Left lung (tissue), 10 donors: ENCODE measurements around the gene PKM. TPM values are rescaled to one million over a fixed set of nuclear protein-coding genes. Genes with fewer than 3 reads are reported as not detected.

Experiments
- ATAC-seq: fragments of 200-7000 bp; cut with Tn5 transposase; one replicate; pipeline ENCODE4 v1.9.1; 2020; ENCODE audit warnings: moderate library complexity
- DNase-seq, 4 donors: peaks; one replicate each; pipeline ENCODE4 v3.0.0-alpha.2; 2013 to 2020
- H3K27ac ChIP-seq, 2 donors: fragments of 200-600 bp; sonication (generic) in 1 of 2; one replicate each; pipeline versions ENCODE4 v1.5.0 to v1.8.0; 2020 to 2021
- H3K27me3 ChIP-seq, 2 donors: fragments of 200-600 bp; sonication (generic) in 1 of 2; one replicate each; pipeline versions ENCODE4 v1.5.0 to v1.8.0; 2020 to 2021
- H3K36me3 ChIP-seq, 2 donors: fragments of 200-600 bp; sonication (generic) in 1 of 2; one replicate each; pipeline versions ENCODE4 v1.5.0 to v1.8.0; 2020 to 2021
- H3K4me1 ChIP-seq, 2 donors: fragments of 200-600 bp; one replicate each; pipeline ENCODE4 v1.8.0; 2021
- H3K4me3 ChIP-seq, 2 donors: fragments of 200-600 bp; sonication (generic) in 1 of 2; one replicate each; pipeline versions ENCODE4 v1.5.0 to v1.8.0; 2020 to 2021; ENCODE audit warnings: mild to moderate bottlenecking in 1 of 2
- H3K9me3 ChIP-seq, 2 donors: fragments of 200-600 bp; sonication (generic) in 1 of 2; one replicate each; pipeline versions ENCODE4 v1.5.0 to v1.8.0; 2020 to 2021
- intact Hi-C, 2 donors: fragments of 100-400 bp; cut with DNase I; formaldehyde crosslinking; loops; one replicate each; pipeline versions ENCODE4 v1.11.2 to v1.14.2; 2022
- polyA plus RNA-seq, 6 donors: library from polyadenylated mRNA; unstranded; fragments of 120-200 nt; gene quantifications; one replicate each; pipeline ENCODE4 v1.2.1, GENCODE V29; 2013; ENCODE audit not compliant: insufficient read length in 6 of 6
- total RNA-seq, 2 donors: library from RNA; stranded (reverse); fragmentation: NEBNext Ultra II Directional; extraction: Animal tissue kit (Norgen Biotek cat#: 25700); gene quantifications; one replicate each; pipeline ENCODE4 v1.2.1, GENCODE V29; 2021
- TF ChIP-seq, protein P1 (sequence below), 2 donors: fragments of 200-600 bp; sonication (generic) in 1 of 2; IDR thresholded peaks; one replicate each; pipeline versions ENCODE4 v1.5.0 to v1.8.0; 2021; ENCODE audit warnings: antibody characterized with exemption in 2 of 2
- donor health status: DM: no; HTN: yes; CAD: no.
- donor health status: DM: no; HTN: no; CAD: no.

PKM gene
- total and polyA plus RNA-seq, 8 donors: 538 to 991 (median 573) TPM

DNA sequence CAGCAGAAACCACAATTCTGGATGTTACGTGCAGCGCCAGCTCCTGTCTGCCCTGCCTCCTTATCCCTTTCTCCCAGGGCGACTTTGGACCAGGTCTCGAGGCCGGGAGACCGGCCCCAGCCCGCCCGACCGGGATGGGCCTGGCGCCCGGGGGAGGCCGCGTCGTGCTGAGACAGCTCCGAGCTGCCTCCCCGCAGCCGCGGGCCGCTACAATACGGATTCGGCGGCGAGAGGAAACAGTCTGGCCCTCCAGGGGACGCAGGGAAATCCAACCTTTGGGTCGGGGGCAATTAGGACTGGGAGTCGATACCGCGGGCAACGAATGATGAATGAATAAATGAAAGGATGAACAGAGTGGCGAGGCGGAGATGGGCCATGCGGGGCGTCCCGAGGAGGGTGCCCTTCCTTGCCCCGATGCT is 33.9 kb downstream of the PKM start:
- intact Hi-C loops: no loop called here
- peak; percentile 6 for ATAC-seq
- Histone ChIP-seq H3K27ac (peak overlapping the region; percentile 69 to 71), H3K27me3 (peaks cover 0 to 27% of the 10 kb centered on the region in 2 donors), H3K9me3 (no peaks in the 10 kb centered on the region), H3K4me1 (peaks cover 12 to 56% of the 10 kb centered on the region in 2 donors), H3K36me3 (peaks cover 0 to 43% of the 10 kb centered on the region in 2 donors), H3K4me3 (peak overlapping the region; percentile 45 to 50)
- TF ChIP-seq, protein P1, sequence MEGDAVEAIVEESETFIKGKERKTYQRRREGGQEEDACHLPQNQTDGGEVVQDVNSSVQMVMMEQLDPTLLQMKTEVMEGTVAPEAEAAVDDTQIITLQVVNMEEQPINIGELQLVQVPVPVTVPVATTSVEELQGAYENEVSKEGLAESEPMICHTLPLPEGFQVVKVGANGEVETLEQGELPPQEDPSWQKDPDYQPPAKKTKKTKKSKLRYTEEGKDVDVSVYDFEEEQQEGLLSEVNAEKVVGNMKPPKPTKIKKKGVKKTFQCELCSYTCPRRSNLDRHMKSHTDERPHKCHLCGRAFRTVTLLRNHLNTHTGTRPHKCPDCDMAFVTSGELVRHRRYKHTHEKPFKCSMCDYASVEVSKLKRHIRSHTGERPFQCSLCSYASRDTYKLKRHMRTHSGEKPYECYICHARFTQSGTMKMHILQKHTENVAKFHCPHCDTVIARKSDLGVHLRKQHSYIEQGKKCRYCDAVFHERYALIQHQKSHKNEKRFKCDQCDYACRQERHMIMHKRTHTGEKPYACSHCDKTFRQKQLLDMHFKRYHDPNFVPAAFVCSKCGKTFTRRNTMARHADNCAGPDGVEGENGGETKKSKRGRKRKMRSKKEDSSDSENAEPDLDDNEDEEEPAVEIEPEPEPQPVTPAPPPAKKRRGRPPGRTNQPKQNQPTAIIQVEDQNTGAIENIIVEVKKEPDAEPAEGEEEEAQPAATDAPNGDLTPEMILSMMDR (IDR thresholded peaks at IDR 0.05): no peak
- DNase-seq: peak in 1 of 4 donors; percentile 81

DNA sequence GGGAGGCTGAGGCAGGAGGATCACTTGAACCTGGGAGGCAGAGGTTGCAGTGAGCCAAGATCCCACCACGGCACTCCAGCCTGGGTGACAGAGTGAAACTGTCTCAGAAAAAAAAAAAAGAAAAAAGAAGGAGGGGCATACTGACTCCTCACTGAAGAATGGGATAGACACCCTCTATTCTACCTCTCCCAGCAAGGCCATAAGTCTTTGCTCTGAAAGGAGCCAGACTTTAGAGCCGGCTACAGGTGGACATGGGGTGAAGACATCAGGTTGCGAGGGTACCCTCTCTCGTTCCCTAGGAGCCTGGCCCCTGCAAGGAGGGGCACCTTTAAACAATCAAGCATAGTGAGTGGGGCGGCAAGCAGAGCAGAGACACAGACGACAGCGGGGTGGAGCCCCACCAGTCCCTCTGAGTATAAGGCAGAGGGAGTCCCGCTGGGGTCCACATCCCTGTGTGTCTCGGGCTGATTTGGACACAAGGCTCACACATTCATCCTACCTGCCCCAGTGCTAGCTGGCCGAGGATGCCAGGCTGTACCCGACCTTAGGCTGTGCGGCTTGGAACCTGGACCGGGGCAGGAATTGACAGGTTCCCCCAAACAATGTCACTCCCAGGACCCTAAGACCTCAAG is 34.5 kb downstream of the PKM start:
- peak overlapping the region; percentile 45 to 50 for H3K4me3 ChIP-seq
- TF ChIP-seq, protein P1 (IDR thresholded peaks at IDR 0.05): no peak
- peak; percentile 1 for ATAC-seq

DNA sequence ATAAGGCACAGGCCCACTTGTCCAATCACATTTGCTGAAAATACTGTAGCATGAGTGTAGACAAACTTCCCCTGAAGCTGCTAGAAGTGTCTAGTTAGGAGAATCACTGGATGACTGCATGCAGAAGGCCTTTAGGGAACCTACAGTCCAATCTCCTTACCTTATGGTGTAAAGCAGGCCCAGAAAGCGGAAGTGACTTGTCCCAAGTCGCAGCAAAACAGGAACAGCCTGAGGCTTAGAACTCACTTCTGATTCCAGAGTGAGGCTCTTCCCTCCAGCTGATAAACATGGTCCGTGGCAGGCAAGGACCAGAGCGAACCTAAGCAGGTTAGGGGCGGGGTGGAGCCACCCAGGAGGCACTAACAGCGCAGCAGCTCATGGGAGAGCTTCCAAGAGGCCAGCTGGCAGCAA is 35.9 kb downstream of the PKM start:
- Histone ChIP-seq H3K27me3 (peaks cover 0 to 27% of the 10 kb centered on the region in 2 donors), H3K27ac (peak overlapping the region; percentile 39 to 61), H3K9me3 (no peaks in the 10 kb centered on the region), H3K36me3 (peaks cover 0 to 23% of the 10 kb centered on the region in 2 donors), H3K4me1 (peaks cover 12 to 47% of the 10 kb centered on the region in 2 donors), H3K4me3 (no peak overlapping the region)
- ATAC-seq: peak; percentile 16
- TF ChIP-seq, protein P1 (IDR thresholded peaks at IDR 0.05): no peak
- intact Hi-C loops: no loop called here
- peak in 1 of 4 donors; percentile 54 for DNase-seq

More for the DNA sequence above, 34.5 kb downstream of the PKM start:
- no peak for DNase-seq
- intact Hi-C loops: no loop called here
- Histone ChIP-seq H3K9me3 (no peaks in the 10 kb centered on the region), H3K27me3 (peaks cover 0 to 27% of the 10 kb centered on the region in 2 donors), H3K36me3 (peaks cover 0 to 37% of the 10 kb centered on the region in 2 donors), H3K4me1 (peaks cover 12 to 56% of the 10 kb centered on the region in 2 donors), H3K27ac (peak overlapping the region; percentile 69 to 71)

DNA sequence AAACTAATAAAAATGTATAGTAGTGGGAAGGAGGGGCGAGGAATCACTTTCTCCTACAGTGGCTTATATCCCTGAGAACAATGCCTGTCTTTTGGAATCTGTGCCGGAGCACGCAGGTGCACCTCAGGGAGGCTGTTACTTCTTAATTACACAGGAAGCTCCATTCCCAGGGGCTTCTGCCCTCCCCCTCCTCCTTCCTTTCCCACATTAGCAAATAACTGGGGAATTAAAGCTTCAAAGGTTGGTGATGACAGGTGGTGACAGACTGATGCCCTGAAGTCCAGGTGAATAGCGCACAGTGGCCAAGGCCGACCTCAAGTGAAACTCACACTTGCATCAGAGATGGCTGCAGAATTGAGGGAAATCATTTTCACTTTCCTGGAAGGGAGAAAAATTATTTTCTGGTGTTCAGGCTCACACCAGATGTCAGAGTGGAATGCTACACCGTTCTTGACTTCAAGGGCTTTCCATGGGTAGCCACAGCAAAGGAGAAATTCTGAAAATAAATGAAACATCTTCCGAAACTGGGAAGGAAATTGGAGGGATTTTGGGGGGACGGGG is 37.1 kb downstream of the PKM start:
- no peak overlapping the region for H3K4me3 ChIP-seq
- H3K9me3 ChIP-seq: no peaks in the 10 kb centered on the region
- ATAC-seq (no peak), DNase-seq (no peak)
- peak overlapping the region in 1 of 2 donors; percentile 61 for H3K27ac ChIP-seq
- peaks cover 0 to 11% of the 10 kb centered on the region in 2 donors for H3K36me3 ChIP-seq
- TF ChIP-seq, protein P1 (IDR thresholded peaks at IDR 0.05): no peak
- H3K4me1 ChIP-seq: peaks cover 7 to 36% of the 10 kb centered on the region in 2 donors
- H3K27me3 ChIP-seq: peaks cover 0 to 27% of the 10 kb centered on the region in 2 donors
- intact Hi-C loops: no loop called here

DNA sequence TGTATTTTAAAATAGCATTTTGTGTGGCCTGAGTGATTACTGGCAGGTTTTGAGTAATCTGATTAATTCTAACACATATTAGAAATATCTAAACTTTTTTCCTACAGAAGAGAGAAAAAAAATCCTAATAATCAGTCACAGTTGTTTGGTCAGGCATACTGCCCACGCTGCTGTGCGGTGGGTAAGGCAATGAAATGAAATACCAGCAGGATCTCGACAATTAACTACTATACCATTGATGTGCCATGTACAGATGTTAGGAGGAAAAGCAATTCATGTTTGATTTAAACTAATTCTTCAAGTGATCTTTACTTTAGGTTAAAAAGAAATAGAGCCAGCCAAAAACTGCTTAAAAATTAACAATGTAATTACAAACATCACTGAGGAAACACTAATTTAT is 38.6 kb downstream of the PKM start:
- DNase-seq: no peak
- TF ChIP-seq, protein P1 (IDR thresholded peaks at IDR 0.05): no peak
- intact Hi-C loops: no loop called here

More for the DNA sequence above, 38.6 kb downstream of the PKM start:
- Histone ChIP-seq H3K27ac (no peak overlapping the region), H3K9me3 (no peaks in the 10 kb centered on the region), H3K4me3 (no peak overlapping the region), H3K36me3 (no peaks in the 10 kb centered on the region), H3K4me1 (peaks cover 0 to 24% of the 10 kb centered on the region in 2 donors), H3K27me3 (peaks cover 3 to 26% of the 10 kb centered on the region in 2 donors)
- no peak for ATAC-seq
